Measurements from ENCODE around the gene ANG. TPM values are rescaled to one million over a fixed set of nuclear protein-coding genes. Genes with fewer than 3 reads are reported as not detected.

The ANG gene
- total RNA-seq, 1 donor from 2014 or later: 4.8 TPM

- no peak for TF ChIP-seq CTCF (conservative IDR thresholded peaks at IDR 0.05; ENCODE audit: low read depth, low read length)
- H3K4me3 ChIP-seq (ENCODE audit: low read depth, low read length): no peak overlapping the region
- no peak for DNase-seq (ENCODE audit: low read depth)
These were observed 32.7 kb upstream of the ANG start for GRCh38 chr14:20655851-20656250.

GRCh38 chr14:20656274-20656673 is 32.3 kb upstream of the ANG start:
- DNase-seq (ENCODE audit: low read depth): no peak
- no peak for TF ChIP-seq CTCF (conservative IDR thresholded peaks at IDR 0.05; ENCODE audit: low read depth, low read length)
- H3K4me3 ChIP-seq (ENCODE audit: low read depth, low read length): no peak overlapping the region

DNA sequence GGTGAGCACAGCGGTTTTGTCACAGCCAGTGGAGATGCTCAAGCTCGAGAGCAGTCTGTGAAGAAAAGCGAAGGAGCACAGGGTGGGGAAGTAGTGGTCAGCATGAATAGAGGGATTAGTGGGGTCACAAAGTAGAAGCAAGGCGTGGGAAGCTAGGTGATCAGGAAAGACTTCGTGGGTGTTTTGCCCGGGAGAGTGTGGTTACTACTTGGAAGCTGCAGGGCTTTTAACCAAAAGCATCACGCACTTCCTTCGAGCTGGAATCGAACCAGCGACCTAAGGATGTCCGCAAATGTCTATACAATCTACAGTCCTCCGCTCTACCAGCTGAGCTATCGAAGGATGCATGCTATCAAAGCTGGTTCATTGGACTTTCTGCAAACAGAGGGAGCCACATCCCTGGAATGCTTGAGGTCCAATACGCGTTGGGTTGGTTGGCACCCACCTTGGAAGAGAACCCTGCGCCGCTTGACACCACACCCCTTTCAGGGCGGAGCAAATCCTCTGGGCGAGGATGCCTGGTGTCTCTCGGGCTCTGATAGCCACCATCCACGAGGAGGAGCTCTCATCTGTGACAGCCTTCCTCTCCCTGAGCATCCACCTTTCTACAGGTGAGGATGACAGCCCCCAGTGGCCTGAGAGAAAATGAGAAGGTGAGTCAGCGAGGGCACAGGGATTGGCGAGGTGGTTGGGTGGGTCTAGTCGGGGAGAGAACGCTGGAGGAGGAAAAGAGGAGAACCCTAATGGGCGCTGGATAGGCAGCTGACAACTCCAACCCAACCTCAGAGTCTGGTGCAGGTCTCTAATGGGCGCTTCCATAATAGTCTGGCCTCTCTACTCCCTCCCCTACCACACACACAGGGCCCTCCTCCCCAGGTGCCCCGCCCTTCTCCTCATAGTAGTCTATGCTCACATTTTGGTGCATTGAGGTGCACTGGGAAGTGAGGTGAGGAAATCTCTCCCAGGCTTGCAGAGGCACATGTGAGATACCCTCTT is 31.1 kb upstream of the ANG start:
- peak; percentile 26 for TF ChIP-seq CTCF (conservative IDR thresholded peaks at IDR 0.05; ENCODE audit: low read depth, low read length)
- no peak for DNase-seq (ENCODE audit: low read depth)
- H3K4me3 ChIP-seq (ENCODE audit: low read depth, low read length): no peak overlapping the region

- no peak for DNase-seq (ENCODE audit: low read depth)
- no peak for TF ChIP-seq CTCF (conservative IDR thresholded peaks at IDR 0.05; ENCODE audit: low read depth, low read length)
- no peak overlapping the region for H3K4me3 ChIP-seq (ENCODE audit: low read depth, low read length)
These were observed 30.3 kb upstream of the ANG start for GRCh38 chr14:20658246-20658645.

DNA sequence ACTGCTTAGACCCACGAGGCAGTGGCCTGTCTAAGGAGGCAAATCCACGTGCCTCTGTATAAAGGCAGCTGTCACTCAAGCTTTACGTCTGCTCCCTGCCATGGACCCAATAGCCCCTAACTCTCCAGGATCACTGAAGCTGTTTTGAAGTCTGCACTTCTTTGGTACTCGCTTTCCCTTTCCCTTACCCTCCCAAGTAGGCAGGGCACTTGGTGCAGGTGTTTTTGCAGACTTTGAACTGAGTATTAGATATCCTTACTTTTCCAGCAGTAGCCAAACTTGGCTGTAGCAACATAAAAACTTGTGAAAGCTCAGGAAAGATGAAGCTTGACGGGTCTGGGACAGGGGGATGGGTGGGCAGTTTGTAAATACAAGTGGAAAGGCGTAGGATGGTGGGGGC is 29.2 kb upstream of the ANG start:
- no peak for DNase-seq (ENCODE audit: low read depth)
- no peak for TF ChIP-seq CTCF (conservative IDR thresholded peaks at IDR 0.05; ENCODE audit: low read depth, low read length)
- no peak overlapping the region for H3K4me3 ChIP-seq (ENCODE audit: low read depth, low read length)

GRCh38 chr14:20659813-20660395 is 28.7 kb upstream of the ANG start:
- no peak for TF ChIP-seq CTCF (conservative IDR thresholded peaks at IDR 0.05; ENCODE audit: low read depth, low read length)
- DNase-seq (ENCODE audit: low read depth): no peak
- H3K4me3 ChIP-seq (ENCODE audit: low read depth, low read length): no peak overlapping the region

Data from epithelial cell of proximal tubule (primary cell).